HG02938 (cell line): ENCODE data around the gene GOLGB1.
"Not testable (repeated sequence)": the region's sequence is repeated elsewhere in the genome, so short reads cannot be mapped to it uniquely, and the experiment has no call there.

ENCODE experiments used
- ATAC-seq: cut with Tn5 transposase; IDR thresholded peaks from one replicate; pipeline ENCODE4 v1.9.1; 2021; ENCODE audit warnings: mild to moderate bottlenecking, moderate library complexity; ENCODE audit not compliant: unreplicated experiment

The GOLGB1 gene

DNA sequence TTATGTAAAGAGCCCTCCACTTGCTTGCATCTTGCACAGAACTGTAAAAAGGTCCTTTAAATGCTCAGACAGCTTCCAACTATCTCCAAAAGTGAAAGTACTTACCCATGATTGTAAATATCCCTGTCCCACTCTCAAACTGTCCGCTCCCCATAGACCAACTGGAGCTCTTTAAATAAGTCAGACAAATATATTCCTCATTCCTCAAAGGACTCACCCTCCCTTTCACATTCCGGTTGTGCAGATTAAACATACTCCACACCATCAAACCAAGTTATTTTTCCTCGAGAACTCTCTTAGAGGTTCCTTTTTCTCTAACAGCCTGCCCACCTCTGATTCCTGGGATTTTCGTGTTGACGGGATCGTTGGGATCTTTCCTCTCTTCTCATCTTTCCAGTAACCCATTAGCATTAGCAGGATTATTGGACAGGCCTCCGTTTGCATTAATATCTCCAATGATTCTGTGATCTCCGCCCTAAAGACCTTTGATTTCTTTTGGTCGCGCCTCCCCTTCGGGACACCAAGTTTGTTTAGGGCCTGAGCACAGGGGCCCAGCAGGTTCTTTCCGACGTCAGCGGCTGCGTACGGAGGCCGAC lies 763 bp downstream of the GOLGB1 start:
- ATAC-seq: peak; percentile 11

DNA sequence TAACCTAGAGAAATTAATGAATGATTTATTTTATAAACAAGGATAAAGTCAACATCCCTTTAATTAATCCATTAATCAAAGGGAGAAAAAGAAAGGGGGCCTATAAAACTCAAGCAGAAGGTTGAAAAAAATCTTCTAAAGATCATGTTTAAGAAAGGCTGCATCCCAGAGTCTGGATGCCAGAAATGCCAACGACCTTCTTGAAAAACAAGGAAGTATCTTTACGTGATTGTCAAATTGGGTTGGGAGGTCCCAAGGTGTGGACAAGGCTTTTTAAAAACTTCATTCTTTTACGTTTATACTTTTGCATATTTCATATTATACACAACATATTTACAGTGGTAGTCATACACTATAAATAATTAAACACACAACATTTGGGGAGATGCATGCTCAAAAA lies 1.6 kb downstream of the GOLGB1 start:
- no peak for ATAC-seq

DNA sequence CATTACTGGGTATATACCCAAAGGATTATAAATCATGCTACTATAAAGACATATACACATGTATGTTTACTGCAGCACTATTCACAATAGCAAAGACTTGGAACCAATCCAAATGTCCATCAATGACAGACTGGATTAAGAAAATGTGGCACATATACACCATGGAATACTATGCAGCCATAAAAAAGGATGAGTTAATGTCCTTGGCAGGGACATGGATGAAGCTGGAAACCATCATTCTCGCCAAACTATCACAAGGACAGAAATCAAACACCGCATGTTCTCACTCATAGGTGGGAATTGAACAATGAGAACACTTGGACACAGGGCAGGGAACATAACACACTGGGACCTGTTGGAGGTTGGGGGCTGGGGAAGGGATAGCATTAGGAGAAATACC lies 6.4 kb downstream of the GOLGB1 start:
- not testable (repeated sequence) for ATAC-seq

DNA sequence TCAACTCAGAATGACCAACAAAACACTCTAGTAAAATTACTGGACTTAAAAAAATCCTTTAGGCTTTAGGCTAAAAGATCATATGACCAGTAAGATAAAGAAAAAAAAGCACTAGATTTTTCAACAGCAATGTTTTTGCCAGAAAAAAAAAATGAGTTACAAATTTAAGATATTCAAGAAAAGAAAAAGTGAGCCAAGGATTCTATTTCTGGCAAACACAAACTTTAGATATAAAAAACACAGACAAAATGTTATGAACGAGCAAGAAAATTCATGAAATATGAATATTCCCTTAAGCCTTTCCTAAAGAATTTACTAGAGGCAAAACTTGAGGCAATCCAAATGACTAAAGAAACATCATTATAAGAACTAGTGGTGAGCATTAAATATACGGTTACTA lies 8.6 kb downstream of the GOLGB1 start:
- ATAC-seq: no peak

DNA sequence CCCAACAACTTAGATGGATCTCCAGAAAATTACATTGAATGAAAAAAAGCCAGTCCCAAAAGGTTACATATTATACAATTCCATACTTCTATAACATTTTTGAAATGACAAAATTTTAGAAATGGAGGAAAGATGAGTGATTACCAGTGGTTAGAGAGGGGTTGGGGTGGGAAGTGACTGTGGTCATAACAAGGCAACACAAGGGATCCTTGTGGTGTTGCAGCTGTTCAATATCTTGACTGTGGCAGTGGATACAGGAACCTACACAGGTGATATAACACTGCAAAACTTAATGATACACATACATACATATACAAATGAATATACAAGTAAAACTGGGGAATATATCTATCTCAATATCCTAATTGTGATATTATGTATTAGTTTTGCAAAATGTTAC lies 9.6 kb downstream of the GOLGB1 start:
- no peak for ATAC-seq

DNA sequence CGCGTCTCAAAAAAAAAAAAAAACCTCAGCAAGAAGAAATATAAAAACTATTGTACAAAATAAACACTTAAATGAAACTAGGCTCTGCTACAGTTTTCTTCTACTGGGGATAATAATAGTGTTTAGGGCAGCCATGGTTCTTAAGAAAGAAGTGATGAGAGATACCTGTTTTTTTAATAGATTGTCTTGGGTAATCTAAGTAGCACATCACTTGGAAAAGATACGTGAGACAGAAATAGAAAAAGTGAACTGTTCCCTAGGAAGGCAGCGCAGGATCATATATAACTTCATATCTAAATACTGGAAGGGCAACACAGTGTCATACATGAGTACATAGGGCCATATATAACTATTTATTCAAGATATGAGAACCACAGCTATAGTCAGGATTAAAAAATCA lies 11.9 kb downstream of the GOLGB1 start:
- ATAC-seq: no peak

DNA sequence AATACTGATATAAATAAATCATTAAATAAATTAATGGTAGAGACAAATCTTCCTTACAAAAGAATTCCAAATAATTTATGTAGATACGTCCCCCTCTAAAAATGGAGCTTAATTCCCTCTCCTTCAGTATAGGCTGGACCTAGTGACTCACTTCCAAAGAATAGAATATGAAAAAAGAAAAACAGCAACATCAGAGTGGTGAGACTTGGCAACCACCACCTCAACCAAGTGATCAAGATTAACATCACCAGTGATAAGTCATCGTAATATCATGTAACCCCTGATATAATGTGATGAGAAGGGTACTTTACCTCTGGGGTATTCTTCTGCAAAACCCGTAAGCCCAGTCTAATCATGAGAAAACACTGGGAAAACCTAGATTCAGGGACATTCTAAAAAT lies 13.4 kb downstream of the GOLGB1 start:
- ATAC-seq: no peak

DNA sequence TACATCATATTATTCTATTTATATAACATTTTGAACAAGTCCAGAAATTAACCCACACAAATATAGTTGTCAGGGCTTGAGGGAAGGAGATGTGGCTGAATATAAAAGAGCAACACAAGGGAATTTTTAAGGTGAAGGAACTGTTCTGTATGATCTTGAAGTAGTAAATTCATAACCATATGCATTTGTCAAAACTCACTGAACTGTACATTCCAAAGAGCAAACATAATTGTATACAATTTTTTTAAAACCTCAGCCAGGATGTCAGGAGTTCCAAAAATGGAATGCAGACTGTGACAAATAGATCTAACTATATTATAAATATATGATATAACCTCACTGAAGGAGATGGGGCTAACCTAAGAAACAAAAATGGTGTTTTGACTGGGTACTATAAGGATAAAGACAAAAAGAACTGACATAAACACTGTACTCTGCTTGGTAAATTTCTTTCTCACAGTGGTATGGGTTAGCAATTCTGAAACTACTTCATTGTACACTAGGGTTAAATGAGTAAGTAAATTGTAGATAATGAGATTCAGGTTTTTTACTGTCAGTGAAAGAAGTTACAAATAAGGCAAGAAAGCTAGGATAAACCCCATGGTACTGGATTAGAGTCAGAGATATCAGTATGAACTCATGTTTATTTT lies 14.4 kb downstream of the GOLGB1 start:
- peak; percentile 96 for ATAC-seq

DNA sequence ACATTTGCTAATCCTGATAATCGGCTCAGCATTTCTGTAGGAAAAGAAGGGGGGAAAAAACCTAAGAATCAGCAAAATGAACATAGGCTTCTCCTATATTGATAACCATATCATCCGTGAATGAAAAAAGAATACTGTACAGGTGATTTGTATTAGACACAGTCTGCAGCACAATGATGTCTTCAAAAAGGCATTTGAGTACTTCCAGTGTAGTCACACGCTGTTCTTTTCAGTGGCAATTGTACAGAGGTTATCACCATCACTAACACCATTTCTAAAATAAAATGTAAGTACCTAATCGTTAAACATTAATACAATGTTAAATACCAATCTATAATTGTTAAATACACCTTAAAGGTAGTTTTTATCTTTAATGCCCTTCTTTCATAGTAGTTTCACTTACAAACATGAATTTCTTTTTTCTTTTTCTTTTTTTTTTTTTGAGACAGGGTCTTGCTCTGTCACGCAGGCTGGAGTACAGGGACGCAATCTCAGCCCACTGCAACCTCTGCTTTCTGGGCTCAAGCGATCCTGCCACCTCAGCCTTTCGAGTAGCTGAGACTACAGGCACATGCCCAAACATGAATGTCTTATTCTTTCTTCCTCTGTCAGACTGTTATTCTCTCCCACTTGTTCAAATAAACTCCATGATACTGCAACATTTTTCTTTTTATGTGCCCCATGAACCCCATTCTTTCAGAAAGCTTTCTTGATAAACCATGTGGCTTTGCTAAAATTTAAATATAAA lies 18.4 kb downstream of the GOLGB1 start:
- ATAC-seq: no peak

DNA sequence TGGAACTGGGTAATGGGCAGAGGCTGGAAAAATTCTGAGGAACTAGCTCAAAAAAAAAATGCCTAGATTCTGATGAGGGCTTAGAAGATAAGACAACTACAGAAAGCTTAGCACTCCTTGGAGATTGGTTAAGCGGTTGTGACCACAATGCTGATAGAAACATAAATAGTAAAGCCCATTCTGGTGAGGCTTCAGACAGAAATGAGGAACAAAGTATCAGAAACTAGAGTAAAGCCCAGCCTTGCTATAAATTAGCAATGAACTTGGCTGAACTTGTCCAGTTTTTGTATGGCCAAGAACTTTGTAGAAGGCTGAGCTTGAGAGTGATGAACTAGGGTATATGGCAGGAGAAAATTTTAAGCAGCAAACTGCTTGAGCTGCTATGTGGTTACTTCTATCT lies 25.4 kb downstream of the GOLGB1 start:
- peak; percentile 98 for ATAC-seq

DNA sequence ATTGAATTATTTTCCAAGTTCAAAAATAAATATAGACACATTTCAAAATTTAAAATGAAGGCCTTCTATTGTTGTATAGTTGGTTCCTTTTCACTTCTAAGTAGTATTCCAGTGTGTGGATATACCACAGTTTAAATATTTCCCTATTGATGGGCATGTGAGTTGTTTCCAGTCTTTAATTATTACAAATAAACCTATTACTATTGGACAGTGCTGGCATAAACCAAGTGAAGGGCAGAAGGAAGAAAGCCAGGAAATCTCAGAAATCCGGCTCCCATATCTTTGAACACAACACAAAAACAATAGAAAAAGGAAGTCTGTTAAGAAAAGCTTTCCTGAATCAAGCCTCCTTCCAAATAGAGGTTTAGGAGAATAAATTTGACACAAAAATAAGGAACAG lies 26.1 kb downstream of the GOLGB1 start:
- no peak for ATAC-seq

DNA sequence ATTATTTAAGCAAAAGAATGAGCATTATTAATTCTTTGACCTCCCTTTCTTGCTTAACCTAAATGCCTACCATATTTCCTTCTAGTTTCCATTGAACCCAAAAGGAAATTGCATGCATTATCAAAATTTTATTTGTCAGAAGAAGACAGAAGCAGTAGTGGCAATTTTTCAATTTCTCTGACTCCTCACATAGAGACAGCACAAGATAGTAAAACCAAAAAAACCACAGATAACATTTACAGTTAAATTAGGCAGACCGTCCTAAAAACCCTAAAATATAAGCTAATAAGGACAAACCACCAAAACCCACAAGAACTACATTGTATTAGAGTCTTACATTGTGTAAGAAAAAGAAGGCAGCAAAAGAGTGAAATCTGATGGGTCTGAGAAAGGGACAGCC lies 27.1 kb downstream of the GOLGB1 start:
- ATAC-seq: no peak

DNA sequence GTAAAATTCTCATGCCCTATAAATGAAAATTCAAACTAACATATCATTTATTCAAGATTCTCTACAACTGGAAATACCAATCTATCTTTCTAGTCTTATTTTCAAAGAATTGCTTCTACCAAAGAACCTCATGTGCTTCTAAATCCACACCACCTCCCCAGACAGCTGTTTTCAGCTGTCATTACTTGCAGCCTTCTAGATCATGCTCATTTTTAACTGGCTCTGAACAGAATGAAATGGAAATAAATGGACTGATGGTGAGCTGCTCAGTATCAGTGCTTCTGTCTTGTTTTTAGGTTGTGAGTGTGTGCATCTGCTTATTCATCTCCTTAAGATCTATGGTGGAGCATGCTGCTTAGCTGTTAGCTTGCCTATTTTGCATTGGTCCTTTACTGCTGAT lies 29.4 kb downstream of the GOLGB1 start:
- no peak for ATAC-seq

DNA sequence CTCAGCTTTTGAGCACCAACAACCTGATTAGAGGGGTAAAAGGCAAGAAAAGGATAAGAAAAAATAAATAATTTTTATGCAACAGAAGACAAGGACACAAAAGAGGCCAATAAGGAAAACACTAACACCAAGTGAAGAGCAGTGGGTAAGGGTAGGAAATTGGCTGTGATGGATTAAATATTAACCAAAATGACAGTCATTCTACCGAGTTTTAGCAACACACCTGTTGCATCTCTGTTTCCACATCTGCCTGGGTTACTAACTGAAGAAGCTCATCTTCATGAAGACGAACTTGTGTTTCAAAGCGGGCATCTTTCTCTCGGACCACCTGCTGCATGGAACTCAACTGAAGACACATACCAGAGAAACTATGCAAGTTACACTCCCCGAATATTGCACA lies 30.1 kb downstream of the GOLGB1 start:
- ATAC-seq: no peak

DNA sequence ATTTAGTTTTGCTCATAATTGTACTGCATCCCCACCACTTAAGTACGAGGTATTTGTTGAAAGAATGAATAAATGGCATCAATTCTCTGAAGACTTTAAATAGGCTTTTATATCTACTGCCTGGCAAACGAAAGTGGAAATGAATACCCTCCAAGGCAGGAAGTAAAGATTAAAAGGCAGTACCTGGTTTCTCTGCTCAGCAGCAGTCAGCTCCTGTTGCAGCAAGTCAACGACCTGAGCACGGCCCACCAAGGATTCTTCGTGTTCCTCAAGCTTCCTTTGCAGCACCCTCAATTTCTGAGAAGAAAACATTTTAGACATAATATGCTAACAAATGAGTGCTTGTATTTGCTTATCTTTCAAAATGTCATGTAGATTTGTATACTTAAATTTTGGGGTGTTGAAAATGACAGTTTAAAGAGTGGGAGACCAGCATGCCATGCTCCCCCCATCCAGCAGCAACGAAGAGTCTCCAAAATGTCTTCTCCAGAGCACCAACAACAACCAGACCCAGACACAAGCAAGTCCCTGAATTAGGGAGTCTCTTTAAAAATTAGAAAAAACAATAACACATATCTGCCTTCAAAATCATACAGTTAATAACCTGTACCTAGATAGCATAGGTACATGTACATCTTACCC lies 31.2 kb downstream of the GOLGB1 start:
- no peak for ATAC-seq

DNA sequence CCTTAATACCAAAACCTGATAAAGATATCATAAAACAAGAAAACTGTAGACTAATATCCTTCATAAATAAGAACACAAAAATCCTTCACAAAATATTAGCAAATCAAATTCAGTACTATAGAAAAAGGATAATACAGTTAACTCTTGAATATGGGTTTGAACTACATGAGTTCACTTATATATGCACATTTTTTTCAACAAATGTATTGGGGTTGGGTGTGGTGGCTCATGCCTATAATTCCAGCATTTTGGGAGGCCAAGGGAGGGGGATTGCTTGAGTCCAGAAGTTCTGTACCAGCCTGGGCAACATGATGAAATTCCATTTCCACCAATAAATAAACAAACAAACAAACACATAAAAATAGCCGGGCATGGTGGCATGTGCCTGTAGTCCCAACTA lies 39.2 kb downstream of the GOLGB1 start:
- ATAC-seq: no peak

DNA sequence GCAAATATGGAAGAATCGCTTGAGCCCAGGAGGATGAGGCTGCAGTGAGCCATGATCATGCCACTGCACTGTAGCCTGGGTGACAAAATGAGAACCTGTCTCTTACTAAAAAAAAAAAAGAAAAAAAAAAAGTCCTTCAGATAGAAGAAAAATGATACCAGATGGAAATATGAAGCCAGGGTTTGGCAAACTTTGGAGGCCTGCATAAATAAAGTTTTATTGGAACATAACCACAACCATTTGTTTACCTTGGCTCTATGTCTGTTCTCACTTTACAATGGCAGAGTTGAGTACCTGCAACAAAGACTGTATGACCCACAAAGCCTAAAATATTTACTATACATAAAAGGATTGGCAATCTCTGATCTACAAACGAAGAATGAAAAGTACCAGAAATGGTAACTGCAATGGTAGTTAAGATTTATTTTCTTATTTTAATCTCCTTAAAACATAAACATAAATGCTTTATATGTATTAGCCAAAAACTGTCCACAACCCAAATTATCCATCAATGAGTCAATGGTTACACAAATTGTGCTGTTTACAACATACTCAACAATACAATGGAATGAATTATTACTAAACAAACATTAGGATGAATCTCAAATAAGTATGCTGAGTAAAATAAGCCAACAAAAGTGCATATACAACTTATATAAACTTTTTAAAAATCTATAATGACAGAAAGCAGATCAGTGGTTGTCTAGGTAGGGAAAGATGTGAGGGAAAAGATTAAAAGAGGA lies 41.8 kb downstream of the GOLGB1 start:
- no peak for ATAC-seq

DNA sequence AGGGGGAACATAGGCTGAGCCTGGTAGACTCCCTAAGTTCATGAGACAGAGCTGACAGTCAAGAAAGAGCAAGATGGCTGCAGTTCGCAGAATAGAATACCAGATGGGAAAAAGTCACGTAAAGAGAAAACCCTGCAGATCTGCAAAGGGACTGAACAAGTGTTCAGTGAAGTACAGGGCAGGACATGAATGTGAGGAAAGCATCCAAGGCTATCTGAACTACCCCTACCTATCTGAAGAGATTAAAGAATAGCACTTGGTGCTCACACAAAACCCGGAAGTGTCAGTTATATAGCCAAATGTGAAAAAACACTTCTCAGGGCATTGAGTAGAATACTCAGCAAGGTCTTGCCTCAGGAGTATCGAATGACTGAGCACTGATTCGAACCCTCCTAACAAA lies 44.0 kb downstream of the GOLGB1 start:
- ATAC-seq: no peak

DNA sequence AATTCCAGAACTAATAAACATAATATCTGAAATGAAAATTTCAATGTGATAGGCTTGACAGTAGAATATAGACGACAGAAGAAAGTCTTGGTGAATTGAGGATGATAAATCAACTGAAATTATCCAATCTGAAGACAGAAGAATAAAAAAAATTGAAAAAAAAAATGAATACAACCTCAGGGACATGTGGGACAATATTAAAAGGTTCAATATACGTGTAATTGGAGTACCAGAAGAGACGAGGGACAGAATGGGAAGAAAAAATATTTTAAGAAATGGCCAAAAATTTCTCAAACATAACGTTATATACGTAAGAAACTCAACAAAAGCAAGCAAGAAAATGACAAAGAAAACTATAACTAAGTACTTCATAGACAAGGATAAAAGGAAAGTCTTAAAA lies 45.6 kb downstream of the GOLGB1 start:
- ATAC-seq: no peak

DNA sequence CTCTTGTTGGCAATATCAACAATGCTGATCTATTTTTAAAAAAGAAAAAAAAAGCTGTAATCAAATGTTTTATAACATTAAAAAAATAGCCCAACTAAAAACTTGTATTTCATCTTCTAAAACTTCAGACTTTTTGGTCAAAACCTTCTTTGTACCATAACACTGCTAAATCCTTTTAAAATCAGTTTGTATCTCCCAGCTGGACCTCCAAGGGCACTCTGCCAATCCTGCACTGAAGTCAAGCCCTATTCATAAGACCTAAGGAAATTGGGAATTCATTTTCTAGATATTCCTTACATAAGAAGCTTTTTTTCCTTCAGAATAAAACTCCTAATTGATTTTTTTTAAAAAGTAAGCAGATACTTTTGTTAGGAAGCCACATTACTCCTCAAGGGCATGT lies 50.6 kb downstream of the GOLGB1 start:
- ATAC-seq: no peak

DNA sequence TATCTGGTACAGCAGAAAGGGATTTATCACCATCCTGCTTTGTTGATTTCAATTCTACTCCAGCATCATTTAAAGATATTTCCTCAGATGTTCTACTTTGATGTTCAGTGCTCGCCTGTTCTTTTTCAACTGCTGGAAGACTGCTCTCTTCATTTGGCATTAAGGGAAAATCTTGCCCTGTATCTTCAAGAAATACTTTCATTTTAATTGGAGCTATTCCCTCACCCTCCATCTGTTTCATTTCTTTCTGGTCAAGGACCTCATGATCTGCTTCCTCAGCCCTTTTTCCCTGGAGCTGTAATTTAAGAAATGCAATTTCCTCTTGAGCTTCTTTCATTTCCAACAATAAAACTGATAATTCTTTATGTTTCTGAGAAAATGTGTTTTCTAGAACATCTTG lies 51.1 kb downstream of the GOLGB1 start:
- ATAC-seq: no peak
